Measurements from ENCODE around the gene PLA2G6. TPM values are rescaled to one million over a fixed set of nuclear protein-coding genes. Genes with fewer than 3 reads are reported as not detected.

The PLA2G6 gene
- total RNA-seq, 1 experiment from 2014 or later: 36.0 TPM

DNA sequence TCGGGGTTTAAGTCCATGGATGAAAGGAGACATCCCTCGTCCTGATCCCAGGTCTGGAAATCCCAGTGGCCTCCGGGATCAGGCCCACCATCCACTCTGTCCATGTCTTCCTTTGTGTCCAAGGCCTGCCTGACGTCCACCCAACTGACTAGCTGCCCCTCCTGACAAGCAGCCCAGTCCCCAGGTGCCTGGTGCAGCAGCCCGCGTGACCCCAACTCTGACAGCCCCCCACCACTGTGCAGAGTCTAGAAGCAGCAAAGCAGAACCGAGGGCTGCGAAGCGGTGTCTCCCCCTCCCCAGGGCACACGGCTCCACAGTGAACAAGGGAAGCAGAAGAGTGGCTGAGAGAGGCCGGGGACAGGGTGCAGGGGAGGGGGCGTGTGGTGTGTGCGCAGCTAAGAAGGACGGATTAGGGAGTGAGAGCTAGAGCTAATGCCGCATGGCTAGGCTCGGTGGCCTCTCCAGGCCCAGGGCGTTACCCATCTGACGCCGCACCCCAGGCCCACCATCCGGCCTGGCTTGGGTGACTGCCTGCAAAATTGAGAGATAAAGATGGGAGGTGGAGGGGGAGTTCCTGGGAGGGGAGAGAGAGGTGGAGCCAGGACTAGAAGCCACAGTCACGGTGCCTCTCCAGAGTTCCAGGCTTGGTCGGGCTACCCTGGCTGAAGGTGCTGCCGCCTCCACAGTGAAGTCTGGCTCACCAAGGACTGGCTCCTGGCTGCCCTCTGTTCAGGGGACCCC is 54.5 kb downstream of the PLA2G6 start:
- TF ChIP-seq RAD21 (IDR thresholded peaks at IDR 0.05; ENCODE audit: low read depth) (no peak), TCF7L2 (IDR thresholded peaks at IDR 0.05; ENCODE audit: borderline replicate concordance, extremely low read depth, insufficient read depth, insufficient read length) (no peak), JUND (IDR thresholded peaks at IDR 0.05) (no peak), CBX3 (IDR thresholded peaks at IDR 0.05; ENCODE audit: low read depth) (no peak), POLR2AphosphoS5 (IDR thresholded peaks at IDR 0.05; ENCODE audit: low read depth, low read length) (no peak), FOSL1 (IDR thresholded peaks at IDR 0.05; ENCODE audit: low read depth) (no peak)
- TF ChIP-seq, protein P1, sequence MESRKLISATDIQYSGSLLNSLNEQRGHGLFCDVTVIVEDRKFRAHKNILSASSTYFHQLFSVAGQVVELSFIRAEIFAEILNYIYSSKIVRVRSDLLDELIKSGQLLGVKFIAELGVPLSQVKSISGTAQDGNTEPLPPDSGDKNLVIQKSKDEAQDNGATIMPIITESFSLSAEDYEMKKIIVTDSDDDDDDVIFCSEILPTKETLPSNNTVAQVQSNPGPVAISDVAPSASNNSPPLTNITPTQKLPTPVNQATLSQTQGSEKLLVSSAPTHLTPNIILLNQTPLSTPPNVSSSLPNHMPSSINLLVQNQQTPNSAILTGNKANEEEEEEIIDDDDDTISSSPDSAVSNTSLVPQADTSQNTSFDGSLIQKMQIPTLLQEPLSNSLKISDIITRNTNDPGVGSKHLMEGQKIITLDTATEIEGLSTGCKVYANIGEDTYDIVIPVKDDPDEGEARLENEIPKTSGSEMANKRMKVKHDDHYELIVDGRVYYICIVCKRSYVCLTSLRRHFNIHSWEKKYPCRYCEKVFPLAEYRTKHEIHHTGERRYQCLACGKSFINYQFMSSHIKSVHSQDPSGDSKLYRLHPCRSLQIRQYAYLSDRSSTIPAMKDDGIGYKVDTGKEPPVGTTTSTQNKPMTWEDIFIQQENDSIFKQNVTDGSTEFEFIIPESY (IDR thresholded peaks at IDR 0.05; ENCODE audit: extremely low read depth, insufficient replicate concordance, low read length): no peak
- TF ChIP-seq, protein P2, sequence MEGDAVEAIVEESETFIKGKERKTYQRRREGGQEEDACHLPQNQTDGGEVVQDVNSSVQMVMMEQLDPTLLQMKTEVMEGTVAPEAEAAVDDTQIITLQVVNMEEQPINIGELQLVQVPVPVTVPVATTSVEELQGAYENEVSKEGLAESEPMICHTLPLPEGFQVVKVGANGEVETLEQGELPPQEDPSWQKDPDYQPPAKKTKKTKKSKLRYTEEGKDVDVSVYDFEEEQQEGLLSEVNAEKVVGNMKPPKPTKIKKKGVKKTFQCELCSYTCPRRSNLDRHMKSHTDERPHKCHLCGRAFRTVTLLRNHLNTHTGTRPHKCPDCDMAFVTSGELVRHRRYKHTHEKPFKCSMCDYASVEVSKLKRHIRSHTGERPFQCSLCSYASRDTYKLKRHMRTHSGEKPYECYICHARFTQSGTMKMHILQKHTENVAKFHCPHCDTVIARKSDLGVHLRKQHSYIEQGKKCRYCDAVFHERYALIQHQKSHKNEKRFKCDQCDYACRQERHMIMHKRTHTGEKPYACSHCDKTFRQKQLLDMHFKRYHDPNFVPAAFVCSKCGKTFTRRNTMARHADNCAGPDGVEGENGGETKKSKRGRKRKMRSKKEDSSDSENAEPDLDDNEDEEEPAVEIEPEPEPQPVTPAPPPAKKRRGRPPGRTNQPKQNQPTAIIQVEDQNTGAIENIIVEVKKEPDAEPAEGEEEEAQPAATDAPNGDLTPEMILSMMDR (IDR thresholded peaks at IDR 0.05 in 2 of 3, conservative IDR thresholded peaks at IDR 0.05 in 1 of 3; ENCODE audit: borderline replicate concordance in 1 of 3, insufficient read depth in 1 of 3, low read depth in 2 of 3, low read length in 2 of 3): no peak
- ChIA-PET POLR2A (no interaction called here), CTCF (no interaction called here), RAD21 (ENCODE audit: low non-redundant PET in 1 of 2, low total read pairs in 2 of 2, uncharacterized antibody in 2 of 2, unreplicated experiment in 2 of 2) (no interaction called here)
- Histone ChIP-seq H3K79me2 (ENCODE audit: insufficient read depth, low read length) (no peaks in the 10 kb centered on the region), H3K9me2 (ENCODE audit: insufficient read depth) (no peaks in the 10 kb centered on the region), H3K9me3 (ENCODE audit: control insufficient read depth in 1 of 2, insufficient read depth in 1 of 2, low read depth in 1 of 2, low read length in 2 of 2) (no peaks in the 10 kb centered on the region), H3K4me2 (ENCODE audit: low read length) (no peak overlapping the region), H4K20me1 (ENCODE audit: insufficient read depth) (no peaks in the 10 kb centered on the region), H3K4me1 (ENCODE audit: control insufficient read depth in 1 of 2, insufficient read depth in 2 of 2, low read length in 2 of 2) (peaks cover 5 to 10% of the 10 kb centered on the region in 2 experiments; a peak in 3 of 4 replicates), H3K4me3 (replicated peaks in 1 of 2; ENCODE audit: low read depth in 1 of 2, low read length in 2 of 2) (no peak overlapping the region), H3K27me3 (ENCODE audit: insufficient read depth, low read length) (no peaks in the 10 kb centered on the region), H3K27ac (ENCODE audit: low read depth, low read length) (no peak overlapping the region), H3K9ac (ENCODE audit: low read length) (no peak overlapping the region), H3K36me3 (ENCODE audit: control insufficient read depth in 1 of 2, insufficient read depth in 2 of 2, low read length in 2 of 2) (no peaks in the 10 kb centered on the region), H2AFZ (ENCODE audit: low read depth, low read length, poor library complexity, severe bottlenecking) (no peak overlapping the region)
- intact Hi-C loops (cut with micrococcal nuclease): no loop called here
- DNase-seq (ENCODE audit: low read depth, low spot score) (no peak), ATAC-seq (no peak)
- BruUV-seq (replicated peaks): no TSS peak
